GM10847 (cell line): ENCODE measurements around the gene CYSLTR2.

Experiments
- POLR2A ChIP-seq: IDR thresholded peaks from 2 replicates; pipeline ENCODE4 v1.6.1; 2011; ENCODE audit not compliant: insufficient read length; ENCODE audit errors: extremely low read depth

The CYSLTR2 gene

GRCh38 chr13:48636550-48636949 is 17.2 kb upstream of the CYSLTR2 start:
- no peak for TF ChIP-seq POLR2A

GRCh38 chr13:48637601-48638000 is 16.1 kb upstream of the CYSLTR2 start:
- TF ChIP-seq POLR2A, result no peak

GRCh38 chr13:48640767-48641166 is 13.0 kb upstream of the CYSLTR2 start:
- TF ChIP-seq POLR2A, result no peak

- TF ChIP-seq POLR2A, result no peak
Measured at GRCh38 chr13:48641404-48641803, 12.3 kb upstream of the CYSLTR2 start.

GRCh38 chr13:48642061-48642460 is 11.7 kb upstream of the CYSLTR2 start:
- no peak for TF ChIP-seq POLR2A

- no peak for TF ChIP-seq POLR2A
Measured at GRCh38 chr13:48643159-48643558, 10.6 kb upstream of the CYSLTR2 start.

- TF ChIP-seq POLR2A, result no peak
Measured at GRCh38 chr13:48644141-48644540, 9.6 kb upstream of the CYSLTR2 start.

- TF ChIP-seq POLR2A, result no peak
Measured at GRCh38 chr13:48644951-48645350, 8.8 kb upstream of the CYSLTR2 start.

- no peak for TF ChIP-seq POLR2A
Measured at GRCh38 chr13:48645845-48646244, 7.9 kb upstream of the CYSLTR2 start.

- TF ChIP-seq POLR2A, result no peak
Measured at GRCh38 chr13:48646791-48647190, 6.9 kb upstream of the CYSLTR2 start.

GRCh38 chr13:48647625-48648024 is 6.1 kb upstream of the CYSLTR2 start:
- TF ChIP-seq POLR2A, result no peak

- no peak for TF ChIP-seq POLR2A
Measured at GRCh38 chr13:48648446-48648845, 5.3 kb upstream of the CYSLTR2 start.

GRCh38 chr13:48652851-48653471 is 768 bp upstream of the CYSLTR2 start:
- no peak for TF ChIP-seq POLR2A

GRCh38 chr13:48654511-48654910 is 782 bp downstream of the CYSLTR2 start:
- no peak for TF ChIP-seq POLR2A

- no peak for TF ChIP-seq POLR2A
Measured at GRCh38 chr13:48655291-48655690, 1.6 kb downstream of the CYSLTR2 start.

GRCh38 chr13:48656608-48657007 is 2.9 kb downstream of the CYSLTR2 start:
- no peak for TF ChIP-seq POLR2A

GRCh38 chr13:48660361-48661076 is 6.8 kb downstream of the CYSLTR2 start:
- no peak for TF ChIP-seq POLR2A

- TF ChIP-seq POLR2A, result no peak
Measured at GRCh38 chr13:48661107-48661506, 7.4 kb downstream of the CYSLTR2 start.

GRCh38 chr13:48662226-48662625 is 8.5 kb downstream of the CYSLTR2 start:
- TF ChIP-seq POLR2A, result no peak
